NCI-H345 treated with DMSO at 0.1 percent for 48 hours (cell line): ENCODE measurements around the gene FN3KRP.
"Not testable (repeated sequence)": the region's sequence is repeated elsewhere in the genome, so short reads cannot be mapped to it uniquely, and the experiment has no call there.

Experiments
- DNase-seq: peaks from one replicate; lab custom pipeline; 2025; ENCODE audit not compliant: unreplicated experiment; lab: John Stamatoyannopoulos, UW

FN3KRP gene

GRCh38 chr17:82737967-82738877 is 21.7 kb downstream of the FN3KRP start:
- no peak for DNase-seq

- no peak for DNase-seq
These were observed 24.6 kb downstream of the FN3KRP start for GRCh38 chr17:82740906-82741759.

- no peak for DNase-seq
These were observed 27.1 kb downstream of the FN3KRP start for GRCh38 chr17:82743344-82744219.

- not testable (repeated sequence) for DNase-seq
These were observed 28.2 kb downstream of the FN3KRP start for GRCh38 chr17:82744736-82745135.

- peak; percentile 25 for DNase-seq
These were observed 29.0 kb downstream of the FN3KRP start for GRCh38 chr17:82745524-82745923.

- DNase-seq = no peak
These were observed 32.2 kb downstream of the FN3KRP start for GRCh38 chr17:82748756-82749155.

- DNase-seq = no peak
These were observed 33.9 kb downstream of the FN3KRP start for GRCh38 chr17:82750241-82750908.

GRCh38 chr17:82751171-82751570 is 34.7 kb downstream of the FN3KRP start:
- DNase-seq = no peak

- peak; percentile 75 for DNase-seq
These were observed 35.3 kb downstream of the FN3KRP start, which contains the start of gene TBCD for GRCh38 chr17:82751571-82752370. Gene TBCD, plus strand, starts transcription at chr17:82752065. Its CDS starts 129 bp downstream, at chr17:82752194.

GRCh38 chr17:82752371-82753200 is 36.1 kb downstream of the FN3KRP start:
- no peak for DNase-seq

- no peak for DNase-seq
These were observed 36.6 kb downstream of the FN3KRP start for GRCh38 chr17:82753201-82753464.

GRCh38 chr17:82754297-82755208 is 38.0 kb downstream of the FN3KRP start:
- no peak for DNase-seq

GRCh38 chr17:82756166-82756565 is 39.7 kb downstream of the FN3KRP start:
- no peak for DNase-seq

GRCh38 chr17:82765371-82765770 is 48.9 kb downstream of the FN3KRP start:
- DNase-seq = no peak

GRCh38 chr17:82767041-82767754 is 50.7 kb downstream of the FN3KRP start:
- no peak for DNase-seq

- DNase-seq = no peak
These were observed 52.5 kb downstream of the FN3KRP start for GRCh38 chr17:82769041-82769440.

- no peak for DNase-seq
These were observed 55.5 kb downstream of the FN3KRP start for GRCh38 chr17:82772026-82772425.
